SK-N-SH (cell line): ENCODE data around the gene USP46. TPM values are rescaled to one million over a fixed set of nuclear protein-coding genes. Genes with fewer than 3 reads are reported as not detected.

Source experiments
- CTCF ChIA-PET: fragments of 300-600, 350-600 bp; formaldehyde crosslinking; extraction: SDS; loops from one replicate; lab custom pipeline; 2021; lab: Yijun Ruan, JAX
- POLR2A ChIA-PET: fragments of 350-600 bp; sonication (Branson Sonifier 250); formaldehyde crosslinking; extraction: SDS; loops from one replicate; lab custom pipeline; 2020; ENCODE audit warnings: antibody characterized with exemption, inconsistent platforms; lab: Yijun Ruan, JAX
- DNase-seq: peaks from one replicate; pipeline ENCODE4 v3.0.0; 2012
- H2AFZ ChIP-seq: fragments of 200-600 bp; sonication (generic); 2 replicates; pipeline ENCODE4 v1.8.1; 2016; ENCODE audit warnings: antibody characterized with exemption, mild to moderate bottlenecking, low read depth
- H3F3A ChIP-seq: fragments of 200-600 bp; sonication (generic); replicated peaks from 2 replicates; pipeline ENCODE3; 2016; ENCODE audit warnings: antibody characterized with exemption, mild to moderate bottlenecking; ENCODE audit not compliant: insufficient read depth
- H3K27ac ChIP-seq, 2 experiments: fragments of 200-500 bp in 1 of 2; fragments of 200-600 bp in 1 of 2; sonication (Bioruptor generic) in 1 of 2; sonication (generic), shearing (Covaris generic) in 1 of 2; 2 replicates each; pipeline versions ENCODE4 v1.5.1 to v1.6.1; 2014 to 2016; ENCODE audit warnings: low read depth in 2 of 2, inconsistent platforms in 1 of 2, low read length in 1 of 2, mild to moderate bottlenecking in 1 of 2, mixed read lengths in 1 of 2
- H3K27me3 ChIP-seq: fragments of 200-600 bp; sonication (generic), shearing (Covaris generic); 2 replicates; pipeline ENCODE4 v1.6.1; 2016; ENCODE audit warnings: mixed run types; ENCODE audit not compliant: insufficient read depth
- H3K36me3 ChIP-seq, 2 experiments: fragments of 200-500 bp in 1 of 2; fragments of 200-600 bp in 1 of 2; sonication (Bioruptor generic) in 1 of 2; sonication (generic) in 1 of 2; replicated peaks in 1 of 2; 2 replicates each; pipeline versions ENCODE3 to v1.5.1; 2014 to 2016; ENCODE audit warnings: low read length in 1 of 2, mild to moderate bottlenecking in 1 of 2; ENCODE audit not compliant: insufficient read depth in 2 of 2, control insufficient read depth in 1 of 2
- H3K4me1 ChIP-seq, 2 experiments: fragments of 200-500 bp in 1 of 2; fragments of 200-600 bp in 1 of 2; sonication (Bioruptor generic) in 1 of 2; sonication (generic), shearing (Covaris generic) in 1 of 2; 2 replicates each; pipeline versions ENCODE4 v1.5.1 to v1.6.1; 2014 to 2016; ENCODE audit warnings: low read depth in 1 of 2, low read length in 1 of 2, mixed run types in 1 of 2; ENCODE audit not compliant: insufficient read depth in 2 of 2, control insufficient read depth in 1 of 2
- H3K4me2 ChIP-seq: fragments of 200-600 bp; sonication (generic), shearing (Covaris generic); 2 replicates; pipeline ENCODE4 v1.6.1; 2017; ENCODE audit warnings: mixed run types
- H3K4me3 ChIP-seq, 2 experiments: fragments of 200-500 bp in 1 of 2; fragments of 200-600 bp in 1 of 2; sonication (Bioruptor generic) in 1 of 2; sonication (generic), shearing (Covaris generic) in 1 of 2; 2 replicates each; pipeline versions ENCODE4 v1.5.1 to v1.8.1; 2014 to 2016; ENCODE audit warnings: low read depth in 2 of 2, inconsistent platforms in 1 of 2, low read length in 1 of 2, mild to moderate bottlenecking in 1 of 2, mixed read lengths in 1 of 2, moderate library complexity in 1 of 2
- H3K79me2 ChIP-seq: fragments of 200-600 bp; sonication (generic); 2 replicates; pipeline ENCODE4 v1.8.1; 2017; ENCODE audit warnings: mild to moderate bottlenecking; ENCODE audit not compliant: insufficient read depth
- H3K9ac ChIP-seq: fragments of 200-600 bp; sonication (generic); 2 replicates; pipeline ENCODE4 v1.6.1; 2017; ENCODE audit warnings: mixed run types
- H3K9me2 ChIP-seq: fragments of 200-600 bp; sonication (generic); 2 replicates; pipeline ENCODE4 v1.6.1; 2017; ENCODE audit warnings: mixed run types
- H3K9me3 ChIP-seq: fragments of 200-600 bp; sonication (generic); 2 replicates; pipeline ENCODE4 v1.6.1; 2017; ENCODE audit warnings: mixed run types, mild to moderate bottlenecking, moderate library complexity
- H4K20me1 ChIP-seq: fragments of 200-600 bp; sonication (generic); 2 replicates; pipeline ENCODE4 v1.6.1; 2017; ENCODE audit warnings: mild to moderate bottlenecking, mixed run types; ENCODE audit not compliant: insufficient read depth
- EP300 ChIP-seq, 2 experiments: IDR thresholded peaks; 2 replicates each; pipeline versions ENCODE4 v1.4.0 to v1.6.1; 2012; ENCODE audit warnings: borderline replicate concordance in 1 of 2, low read depth in 1 of 2, low read length in 1 of 2
- FOSL2 ChIP-seq: IDR thresholded peaks from 2 replicates; pipeline ENCODE4 v1.4.0; 2012; ENCODE audit warnings: low read depth, mild to moderate bottlenecking, moderate library complexity, borderline replicate concordance
- FOXM1 ChIP-seq: IDR thresholded peaks from 2 replicates; pipeline ENCODE4 v1.4.0; 2012; ENCODE audit warnings: low read depth, mild to moderate bottlenecking
- GABPA ChIP-seq: IDR thresholded peaks from 2 replicates; pipeline ENCODE4 v1.4.0; 2012; ENCODE audit warnings: low read depth, mild to moderate bottlenecking
- JUND ChIP-seq: IDR thresholded peaks from 2 replicates; pipeline ENCODE4 v1.4.0; 2012
- MXI1 ChIP-seq: IDR thresholded peaks from 2 replicates; pipeline ENCODE4 v1.6.1; 2012; ENCODE audit warnings: mild to moderate bottlenecking, low read depth, low read length, improper control_type of control experiment
- NRF1 ChIP-seq: IDR thresholded peaks from 2 replicates; pipeline ENCODE4 v1.6.1; 2012; ENCODE audit warnings: low read depth, mild to moderate bottlenecking, low read length
- POLR2AphosphoS5 ChIP-seq: IDR thresholded peaks from 2 replicates; pipeline ENCODE4 v1.6.1; 2012; ENCODE audit warnings: low read depth, low read length
- RCOR1 ChIP-seq: fragments of 150-350 bp; IDR thresholded peaks from 2 replicates; pipeline ENCODE4 v1.6.1; 2017; ENCODE audit warnings: antibody characterized with exemption, low read length
- REST ChIP-seq: IDR thresholded peaks from 2 replicates; pipeline ENCODE4 v1.6.1; 2012; ENCODE audit warnings: mild to moderate bottlenecking, low read depth, low read length, moderate library complexity
- RXRA ChIP-seq: IDR thresholded peaks from 2 replicates; pipeline ENCODE4 v1.4.0; 2012; ENCODE audit warnings: low read depth, mild to moderate bottlenecking, borderline replicate concordance
- TCF12 ChIP-seq: IDR thresholded peaks from 2 replicates; pipeline ENCODE4 v1.4.0; 2012
- TEAD4 ChIP-seq: IDR thresholded peaks from 2 replicates; pipeline ENCODE4 v1.4.0; 2012; ENCODE audit warnings: mild to moderate bottlenecking, borderline replicate concordance; ENCODE audit not compliant: insufficient read depth
- YY1 ChIP-seq: IDR thresholded peaks from 2 replicates; pipeline ENCODE4 v1.4.0; 2012; ENCODE audit warnings: low read depth, mild to moderate bottlenecking
- WGBS: methylation state at CpG from one replicate; pipeline ENCODE4 v1.1.6; 2017; ENCODE audit warnings: low lambda C conversion rate; 5-methylcytosine and 5-hydroxymethylcytosine counted together
- polyA plus RNA-seq, 3 experiments: library from polyadenylated mRNA; depleted of rRNA; stranded (reverse); fragments of >200 nt; gene quantifications; 2 replicates each; pipeline ENCODE4 v1.2.3, GENCODE V29; 2012
- TF ChIP-seq, protein P1 (sequence below): fragments of 200-600 bp; sonication (generic); IDR thresholded peaks from 2 replicates; pipeline ENCODE4 v1.6.1; 2017; ENCODE audit warnings: antibody characterized with exemption, mild to moderate bottlenecking, moderate library complexity
- TF ChIP-seq, protein P2 (sequence below): IDR thresholded peaks from 2 replicates; pipeline ENCODE4 v1.4.0; 2012; ENCODE audit warnings: low read depth, borderline replicate concordance

The USP46 gene
- polyA plus RNA-seq, 1 of the 3 experiments (the other 2 are of a cell fraction) = 4.5 TPM

- TF ChIP-seq NRF1 = no peak
- TF ChIP-seq YY1 = no peak
- no peak for TF ChIP-seq EP300 (IDR thresholded peaks at IDR 0.05; ENCODE audit: borderline replicate concordance in 1 of 2, low read depth in 1 of 2, low read length in 1 of 2)
- no peak for TF ChIP-seq TCF12
- no peak for TF ChIP-seq MXI1
These were observed 23.5 kb downstream of the USP46 start (continued) for GRCh38 chr4:52635560-52635959.

GRCh38 chr4:52635130-52635529, 24.0 kb downstream of the USP46 start:
- Histone ChIP-seq H3K79me2 (peaks cover 24% of the 10 kb centered on the region), H3K9me2 (no peaks in the 10 kb centered on the region), H3F3A (no peaks in the 10 kb centered on the region)
- CTCF ChIA-PET = interaction anchor here (1.2 kb wide), 1 partner anchor 9 kb away, joined by 4 read pairs; no protein-coding TSS in a partner anchor
- WGBS = 95% methylated on average over 4 of the region's 4 CpGs
- POLR2A ChIA-PET = no interaction called here
- TF ChIP-seq, protein P1, sequence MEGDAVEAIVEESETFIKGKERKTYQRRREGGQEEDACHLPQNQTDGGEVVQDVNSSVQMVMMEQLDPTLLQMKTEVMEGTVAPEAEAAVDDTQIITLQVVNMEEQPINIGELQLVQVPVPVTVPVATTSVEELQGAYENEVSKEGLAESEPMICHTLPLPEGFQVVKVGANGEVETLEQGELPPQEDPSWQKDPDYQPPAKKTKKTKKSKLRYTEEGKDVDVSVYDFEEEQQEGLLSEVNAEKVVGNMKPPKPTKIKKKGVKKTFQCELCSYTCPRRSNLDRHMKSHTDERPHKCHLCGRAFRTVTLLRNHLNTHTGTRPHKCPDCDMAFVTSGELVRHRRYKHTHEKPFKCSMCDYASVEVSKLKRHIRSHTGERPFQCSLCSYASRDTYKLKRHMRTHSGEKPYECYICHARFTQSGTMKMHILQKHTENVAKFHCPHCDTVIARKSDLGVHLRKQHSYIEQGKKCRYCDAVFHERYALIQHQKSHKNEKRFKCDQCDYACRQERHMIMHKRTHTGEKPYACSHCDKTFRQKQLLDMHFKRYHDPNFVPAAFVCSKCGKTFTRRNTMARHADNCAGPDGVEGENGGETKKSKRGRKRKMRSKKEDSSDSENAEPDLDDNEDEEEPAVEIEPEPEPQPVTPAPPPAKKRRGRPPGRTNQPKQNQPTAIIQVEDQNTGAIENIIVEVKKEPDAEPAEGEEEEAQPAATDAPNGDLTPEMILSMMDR = no peak
- TF ChIP-seq FOXM1 (no peak), GABPA (no peak), REST (no peak), NRF1 (no peak), TEAD4 (no peak), FOSL2 (no peak), POLR2AphosphoS5 (no peak), TCF12 (no peak), MXI1 (no peak), RXRA (no peak), RCOR1 (no peak), EP300 (IDR thresholded peaks at IDR 0.05; ENCODE audit: borderline replicate concordance in 1 of 2, low read depth in 1 of 2, low read length in 1 of 2) (no peak), JUND (no peak)
- TF ChIP-seq, protein P2, sequence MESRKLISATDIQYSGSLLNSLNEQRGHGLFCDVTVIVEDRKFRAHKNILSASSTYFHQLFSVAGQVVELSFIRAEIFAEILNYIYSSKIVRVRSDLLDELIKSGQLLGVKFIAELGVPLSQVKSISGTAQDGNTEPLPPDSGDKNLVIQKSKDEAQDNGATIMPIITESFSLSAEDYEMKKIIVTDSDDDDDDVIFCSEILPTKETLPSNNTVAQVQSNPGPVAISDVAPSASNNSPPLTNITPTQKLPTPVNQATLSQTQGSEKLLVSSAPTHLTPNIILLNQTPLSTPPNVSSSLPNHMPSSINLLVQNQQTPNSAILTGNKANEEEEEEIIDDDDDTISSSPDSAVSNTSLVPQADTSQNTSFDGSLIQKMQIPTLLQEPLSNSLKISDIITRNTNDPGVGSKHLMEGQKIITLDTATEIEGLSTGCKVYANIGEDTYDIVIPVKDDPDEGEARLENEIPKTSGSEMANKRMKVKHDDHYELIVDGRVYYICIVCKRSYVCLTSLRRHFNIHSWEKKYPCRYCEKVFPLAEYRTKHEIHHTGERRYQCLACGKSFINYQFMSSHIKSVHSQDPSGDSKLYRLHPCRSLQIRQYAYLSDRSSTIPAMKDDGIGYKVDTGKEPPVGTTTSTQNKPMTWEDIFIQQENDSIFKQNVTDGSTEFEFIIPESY = no peak
- TF ChIP-seq, all 33 proteins: peak for 0
- H2AFZ ChIP-seq = no peak overlapping the region
- H3K4me2 ChIP-seq = no peak overlapping the region
- H3K4me1 ChIP-seq = peaks cover 0 to 9% of the 10 kb centered on the region in 2 experiments; a peak in 1 of 4 replicates
- H3K4me3 ChIP-seq = no peak overlapping the region
- no peak overlapping the region for H3K27ac ChIP-seq
- no peak for DNase-seq
- H3K36me3 ChIP-seq = no peaks in the 10 kb centered on the region
- no peak overlapping the region for H3K9ac ChIP-seq
- H3K9me3 ChIP-seq = no peaks in the 10 kb centered on the region
- no peaks in the 10 kb centered on the region for H3K27me3 ChIP-seq
- H4K20me1 ChIP-seq = no peaks in the 10 kb centered on the region; the same call in 1 of the 2 replicates
